Activated CD4-positive, alpha-beta T cell treated with anti-CD3 and anti-CD28 coated beads for 36 hours (primary cell): ENCODE results near the gene LY9. TPM values are rescaled to one million over a fixed set of nuclear protein-coding genes. Genes with fewer than 3 reads are reported as not detected.

Source experiments
- ATAC-seq: fragments of 200-7000 bp; cut with Tn5 transposase; one replicate; pipeline ENCODE4 v1.10.0; 2021; ENCODE audit warnings: mild to moderate bottlenecking, moderate library complexity
- CTCF ChIA-PET: fragments of 350-600 bp; sonication (Branson Sonifier 250); formaldehyde crosslinking; loops from one replicate; lab custom pipeline; 2021; ENCODE audit warnings: antibody characterized with exemption; lab: Charles Lee
- POLR2A ChIA-PET: fragments of 350-600 bp; sonication (Branson Sonifier 250); formaldehyde crosslinking; loops from one replicate; lab custom pipeline; 2021; ENCODE audit warnings: antibody characterized with exemption, inconsistent platforms; lab: Charles Lee
- DNase-seq: peaks from one replicate; pipeline ENCODE4 v3.0.0-alpha.2; 2020
- H3K27ac Mint-ChIP-seq: one replicate; pipeline ENCODE4 v1.8.0; 2021; ENCODE audit warnings: mixed read lengths
- H3K27me3 Mint-ChIP-seq: one replicate; pipeline ENCODE4 v1.8.0; 2021; ENCODE audit warnings: mixed read lengths
- H3K36me3 Mint-ChIP-seq: one replicate; pipeline ENCODE4 v1.8.0; 2021; ENCODE audit warnings: low read depth, mixed read lengths
- H3K4me1 Mint-ChIP-seq: one replicate; pipeline ENCODE4 v1.8.0; 2021; ENCODE audit warnings: mixed read lengths
- H3K4me3 Mint-ChIP-seq: one replicate; pipeline ENCODE4 v1.8.0; 2021; ENCODE audit warnings: mild to moderate bottlenecking, moderate library complexity, mixed read lengths
- H3K9me3 Mint-ChIP-seq: one replicate; pipeline ENCODE4 v1.8.0; 2021; ENCODE audit warnings: low read depth, mixed read lengths
- intact Hi-C, 2 experiments: fragments of 100-400 bp; cut with DNase I in 1 of 2; cut with micrococcal nuclease in 1 of 2; formaldehyde crosslinking; loops; one replicate each; pipeline versions ENCODE4 v1.14.2 to v1.15.1; 2022 to 2024; cut with DNase I, micrococcal nuclease
- total RNA-seq, 2 experiments: library from RNA; stranded (reverse); gene quantifications; one replicate each; pipeline ENCODE4 v1.2.3, GENCODE V29; 2021

The LY9 gene
- total RNA-seq, 2 experiments from 2014 or later, result 10.0 to 11.0 TPM

GRCh38 chr1:160800645-160801408 is 4.9 kb downstream of the LY9 start:
- Mint-ChIP-seq H3K4me1 (peaks cover 88% of the 10 kb centered on the region), H3K36me3 (peaks cover 27% of the 10 kb centered on the region), H3K9me3 (peaks cover 5% of the 10 kb centered on the region), H3K27me3 (no peaks in the 10 kb centered on the region), H3K27ac (peak overlapping the region; percentile 82), H3K4me3 (peak overlapping the region; percentile 78)
- intact Hi-C loops, result loop anchor here in 1 of 2 experiments (2.0 kb wide), 1 partner anchor 36 kb away; no protein-coding TSS in a partner anchor
- ChIA-PET CTCF (interaction anchor here (0.6 to 7.3 kb wide), 5 partner anchors 20 to 366 kb away, joined by 4 to 62 read pairs (median 33); no protein-coding TSS in a partner anchor), POLR2A (interaction anchor here (0.7 kb wide), 1 partner anchor 62 kb away, joined by 3 read pairs; no protein-coding TSS in a partner anchor)
- DNase-seq, result no peak
- no peak for ATAC-seq

- Mint-ChIP-seq H3K27me3 (no peaks in the 10 kb centered on the region), H3K4me3 (no peak overlapping the region), H3K36me3 (peaks cover 37% of the 10 kb centered on the region), H3K27ac (no peak overlapping the region), H3K4me1 (peaks cover 88% of the 10 kb centered on the region), H3K9me3 (peaks cover 12% of the 10 kb centered on the region)
- no peak for DNase-seq
- intact Hi-C loops, result loop anchor here in 1 of 2 experiments (2.0 kb wide), 1 partner anchor 35 kb away; no protein-coding TSS in a partner anchor
- POLR2A ChIA-PET, result no interaction called here
- ATAC-seq, result no peak
- CTCF ChIA-PET, result interaction anchor here (1.1 kb wide), 1 partner anchor 188 kb away, joined by 3 read pairs; no protein-coding TSS in a partner anchor
Measured at GRCh38 chr1:160801836-160802580, 6.0 kb downstream of the LY9 start.

- H3K9me3 Mint-ChIP-seq, result peaks cover 15% of the 10 kb centered on the region
- H3K27me3 Mint-ChIP-seq, result no peaks in the 10 kb centered on the region
- intact Hi-C loops, result loop anchor here in 1 of 2 experiments (1.0 kb wide), 1 partner anchor 8 kb away; no protein-coding TSS in a partner anchor
- H3K36me3 Mint-ChIP-seq, result peaks cover 52% of the 10 kb centered on the region
- DNase-seq (no peak), ATAC-seq (peak; percentile 76)
- no peak overlapping the region for H3K4me3 Mint-ChIP-seq
- H3K4me1 Mint-ChIP-seq, result peaks cover 79% of the 10 kb centered on the region
- POLR2A ChIA-PET, result no interaction called here
- H3K27ac Mint-ChIP-seq, result peak overlapping the region; percentile 74
- CTCF ChIA-PET, result interaction anchor here (0.7 to 5.9 kb wide), 13 partner anchors 10 to 182 kb away, joined by 3 to 37 read pairs (median 4); partner anchors contain the start of gene LY9
Measured at GRCh38 chr1:160806109-160806665, 10.2 kb downstream of the LY9 start.

- Mint-ChIP-seq H3K4me3 (no peak overlapping the region), H3K4me1 (peaks cover 79% of the 10 kb centered on the region), H3K27ac (peak overlapping the region; percentile 74), H3K27me3 (no peaks in the 10 kb centered on the region), H3K36me3 (peaks cover 54% of the 10 kb centered on the region), H3K9me3 (peaks cover 15% of the 10 kb centered on the region)
- intact Hi-C loops, result loop anchor here in 1 of 2 experiments (1.0 kb wide), 1 partner anchor 8 kb away; no protein-coding TSS in a partner anchor
- POLR2A ChIA-PET, result no interaction called here
- ATAC-seq (no peak), DNase-seq (no peak)
- CTCF ChIA-PET, result interaction anchor here (0.8 to 5.9 kb wide), 11 partner anchors 10 to 183 kb away, joined by 3 to 37 read pairs (median 5); partner anchors contain the start of gene LY9
Measured at GRCh38 chr1:160806784-160807183, 10.8 kb downstream of the LY9 start.

GRCh38 chr1:160807247-160807646 is 11.3 kb downstream of the LY9 start:
- no peak for ATAC-seq
- ChIA-PET POLR2A (no interaction called here), CTCF (interaction anchor here (0.8 to 5.9 kb wide), 11 partner anchors 10 to 183 kb away, joined by 3 to 37 read pairs (median 6); partner anchors contain the start of gene LY9)
- peaks cover 83% of the 10 kb centered on the region for H3K4me1 Mint-ChIP-seq
- no peak overlapping the region for H3K27ac Mint-ChIP-seq
- DNase-seq, result no peak
- no peaks in the 10 kb centered on the region for H3K27me3 Mint-ChIP-seq
- intact Hi-C loops, result no loop called here
- H3K36me3 Mint-ChIP-seq, result peaks cover 55% of the 10 kb centered on the region
- peaks cover 15% of the 10 kb centered on the region for H3K9me3 Mint-ChIP-seq
- H3K4me3 Mint-ChIP-seq, result no peak overlapping the region

GRCh38 chr1:160807738-160808137 is 11.8 kb downstream of the LY9 start:
- peaks cover 83% of the 10 kb centered on the region for H3K4me1 Mint-ChIP-seq
- peaks cover 15% of the 10 kb centered on the region for H3K9me3 Mint-ChIP-seq
- no peak overlapping the region for H3K27ac Mint-ChIP-seq
- DNase-seq (no peak), ATAC-seq (no peak)
- no peak overlapping the region for H3K4me3 Mint-ChIP-seq
- intact Hi-C loops, result no loop called here
- peaks cover 50% of the 10 kb centered on the region for H3K36me3 Mint-ChIP-seq
- ChIA-PET POLR2A (no interaction called here), CTCF (interaction anchor here (0.8 to 5.9 kb wide), 8 partner anchors 10 to 127 kb away, joined by 3 to 37 read pairs (median 4); partner anchors contain the start of gene SLAMF7)
- no peaks in the 10 kb centered on the region for H3K27me3 Mint-ChIP-seq

GRCh38 chr1:160808289-160808688 is 12.3 kb downstream of the LY9 start:
- POLR2A ChIA-PET, result no interaction called here

GRCh38 chr1:160810486-160810885 is 14.5 kb downstream of the LY9 start:
- peaks cover 67% of the 10 kb centered on the region for H3K4me1 Mint-ChIP-seq
- no peak overlapping the region for H3K4me3 Mint-ChIP-seq
- CTCF ChIA-PET, result interaction anchor here (1.4 to 2.5 kb wide), 4 partner anchors 21 to 129 kb away, joined by 4 to 8 read pairs (median 6); partner anchors contain the start of gene ITLN1
- DNase-seq (no peak), ATAC-seq (no peak)
- H3K9me3 Mint-ChIP-seq, result peaks cover 12% of the 10 kb centered on the region
- intact Hi-C loops, result no loop called here
- no peak overlapping the region for H3K27ac Mint-ChIP-seq
- no peaks in the 10 kb centered on the region for H3K27me3 Mint-ChIP-seq
- peaks cover 36% of the 10 kb centered on the region for H3K36me3 Mint-ChIP-seq
- POLR2A ChIA-PET, result no interaction called here

More at GRCh38 chr1:160808289-160808688, 12.3 kb downstream of the LY9 start:
- no peak for ATAC-seq
- Mint-ChIP-seq H3K27me3 (no peaks in the 10 kb centered on the region), H3K4me1 (peaks cover 84% of the 10 kb centered on the region), H3K36me3 (peaks cover 50% of the 10 kb centered on the region), H3K27ac (no peak overlapping the region), H3K4me3 (no peak overlapping the region), H3K9me3 (peaks cover 15% of the 10 kb centered on the region)
- no peak for DNase-seq
- intact Hi-C loops, result no loop called here
- CTCF ChIA-PET, result interaction anchor here (0.8 to 5.9 kb wide), 9 partner anchors 9 to 126 kb away, joined by 3 to 37 read pairs (median 4); partner anchors contain the start of gene SLAMF7

- peaks cover 9% of the 10 kb centered on the region for H3K9me3 Mint-ChIP-seq
- peaks cover 61% of the 10 kb centered on the region for H3K4me1 Mint-ChIP-seq
- ATAC-seq (no peak), DNase-seq (no peak)
- ChIA-PET CTCF (interaction anchor here (0.9 to 2.5 kb wide), 11 partner anchors 15 to 143 kb away, joined by 3 to 12 read pairs (median 5); partner anchors contain the start of gene ITLN1), POLR2A (no interaction called here)
- peaks cover 31% of the 10 kb centered on the region for H3K36me3 Mint-ChIP-seq
- H3K27me3 Mint-ChIP-seq, result no peaks in the 10 kb centered on the region
- peak overlapping the region; percentile 7 for H3K27ac Mint-ChIP-seq
- H3K4me3 Mint-ChIP-seq, result no peak overlapping the region
- intact Hi-C loops, result no loop called here
Measured at GRCh38 chr1:160811147-160811546, 15.2 kb downstream of the LY9 start.

GRCh38 chr1:160813215-160813614 is 17.2 kb downstream of the LY9 start:
- Mint-ChIP-seq H3K27me3 (no peaks in the 10 kb centered on the region), H3K9me3 (no peaks in the 10 kb centered on the region), H3K4me1 (peaks cover 42% of the 10 kb centered on the region), H3K27ac (no peak overlapping the region), H3K36me3 (peaks cover 19% of the 10 kb centered on the region), H3K4me3 (no peak overlapping the region)
- DNase-seq (peak; percentile 32), ATAC-seq (peak; percentile 98)
- CTCF ChIA-PET, result interaction anchor here (0.6 to 2.5 kb wide), 7 partner anchors 13 to 141 kb away, joined by 4 to 12 read pairs (median 5); partner anchors contain the start of gene ITLN1
- intact Hi-C loops, result no loop called here
- POLR2A ChIA-PET, result interaction anchor here (0.7 kb wide), 1 partner anchor 17 kb away, joined by 3 read pairs; the partner anchor contains the start of gene LY9
